OCI-LY1 (cell line): ENCODE measurements around the gene SLC30A4.

Experiments used
- EZH2 ChIP-seq: fragments of 200-600 bp; sonication (generic), shearing (Covaris generic); IDR thresholded peaks from 2 replicates; pipeline ENCODE4 v1.8.0; 2017; ENCODE audit warnings: borderline replicate concordance, mixed run types, mild to moderate bottlenecking, antibody characterized with exemption, low read length, moderate library complexity, mixed read lengths
- TF ChIP-seq, protein P1 (sequence below): fragments of 200-600 bp; sonication (generic), shearing (Covaris generic); IDR thresholded peaks from 2 replicates; pipeline ENCODE4 v1.5.1; 2017; ENCODE audit warnings: mild to moderate bottlenecking, antibody characterized with exemption, low read length, moderate library complexity, mixed read lengths

DNA sequence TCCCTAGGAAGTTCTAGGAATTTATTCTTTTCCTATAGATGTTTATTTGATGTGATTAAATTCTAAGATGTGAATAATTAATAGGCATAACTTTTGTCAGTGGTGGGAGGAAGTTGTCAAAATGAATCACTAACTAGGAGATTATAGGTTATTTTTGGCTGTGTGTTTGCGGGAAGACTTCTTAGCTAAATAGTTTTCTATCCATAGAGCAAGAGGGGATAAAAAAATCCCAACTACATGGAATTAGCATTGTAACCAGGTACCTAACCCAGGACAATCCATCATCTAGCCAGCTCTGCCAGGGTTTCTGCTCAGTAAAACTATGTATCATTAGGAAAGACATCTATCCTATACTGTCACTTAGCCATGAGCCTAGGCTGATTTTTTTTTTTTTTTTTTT, 23.9 kb downstream of the SLC30A4 start:
- TF ChIP-seq, protein P1, sequence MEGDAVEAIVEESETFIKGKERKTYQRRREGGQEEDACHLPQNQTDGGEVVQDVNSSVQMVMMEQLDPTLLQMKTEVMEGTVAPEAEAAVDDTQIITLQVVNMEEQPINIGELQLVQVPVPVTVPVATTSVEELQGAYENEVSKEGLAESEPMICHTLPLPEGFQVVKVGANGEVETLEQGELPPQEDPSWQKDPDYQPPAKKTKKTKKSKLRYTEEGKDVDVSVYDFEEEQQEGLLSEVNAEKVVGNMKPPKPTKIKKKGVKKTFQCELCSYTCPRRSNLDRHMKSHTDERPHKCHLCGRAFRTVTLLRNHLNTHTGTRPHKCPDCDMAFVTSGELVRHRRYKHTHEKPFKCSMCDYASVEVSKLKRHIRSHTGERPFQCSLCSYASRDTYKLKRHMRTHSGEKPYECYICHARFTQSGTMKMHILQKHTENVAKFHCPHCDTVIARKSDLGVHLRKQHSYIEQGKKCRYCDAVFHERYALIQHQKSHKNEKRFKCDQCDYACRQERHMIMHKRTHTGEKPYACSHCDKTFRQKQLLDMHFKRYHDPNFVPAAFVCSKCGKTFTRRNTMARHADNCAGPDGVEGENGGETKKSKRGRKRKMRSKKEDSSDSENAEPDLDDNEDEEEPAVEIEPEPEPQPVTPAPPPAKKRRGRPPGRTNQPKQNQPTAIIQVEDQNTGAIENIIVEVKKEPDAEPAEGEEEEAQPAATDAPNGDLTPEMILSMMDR: no peak
- no peak for TF ChIP-seq EZH2
